IPS-18c (cell line): ENCODE results near the gene MSLN.
"Not testable (repeated sequence)": the region's sequence is repeated elsewhere in the genome, so short reads cannot be mapped to it uniquely, and the experiment has no call there.

Source experiments
- H3K4me3 ChIP-seq: 2 replicates; pipeline ENCODE4 v1.7.0; 2013; ENCODE audit warnings: low read depth, mild to moderate bottlenecking, low read length, moderate library complexity; ENCODE audit not compliant: insufficient read depth
- H3K9me3 ChIP-seq: one replicate; pipeline ENCODE4 v1.6.1; 2013; ENCODE audit warnings: mild to moderate bottlenecking, low read length, moderate library complexity; ENCODE audit not compliant: control insufficient read depth, insufficient read depth

MSLN gene

GRCh38 chr16:764184-764750 lies 3.7 kb downstream of the MSLN start:
- H3K9me3 ChIP-seq, result no peaks in the 10 kb centered on the region
- H3K4me3 ChIP-seq, result no peak overlapping the region

DNA sequence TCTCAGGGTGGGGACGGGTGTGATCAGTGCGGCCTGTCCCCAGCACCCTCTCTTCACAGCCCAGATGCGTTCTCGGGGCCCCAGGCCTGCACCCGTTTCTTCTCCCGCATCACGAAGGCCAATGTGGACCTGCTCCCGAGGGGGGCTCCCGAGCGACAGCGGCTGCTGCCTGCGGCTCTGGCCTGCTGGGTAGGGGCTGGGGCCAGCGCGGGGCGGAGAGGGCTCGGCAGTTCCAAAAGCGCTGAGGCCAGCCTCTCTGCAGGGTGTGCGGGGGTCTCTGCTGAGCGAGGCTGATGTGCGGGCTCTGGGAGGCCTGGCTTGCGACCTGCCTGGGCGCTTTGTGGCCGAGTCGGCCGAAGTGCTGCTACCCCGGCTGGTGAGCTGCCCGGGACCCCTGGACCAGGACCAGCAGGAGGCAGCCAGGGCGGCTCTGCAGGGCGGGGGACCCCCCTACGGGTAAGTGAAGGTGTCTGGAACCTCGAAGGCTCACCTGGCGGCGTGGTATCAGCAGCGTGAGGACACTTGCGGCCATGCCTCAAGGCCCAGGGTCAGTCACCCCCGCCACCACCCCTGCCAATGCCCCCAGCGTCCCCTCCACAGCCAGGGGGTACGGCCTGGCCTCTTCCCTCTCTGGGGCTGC lies 4.4 kb downstream of the MSLN start:
- H3K4me3 ChIP-seq, result no peak overlapping the region

GRCh38 chr16:765488-765865 lies 4.9 kb downstream of the MSLN start:
- no peaks in the 10 kb centered on the region for H3K9me3 ChIP-seq
- H3K4me3 ChIP-seq, result no peak overlapping the region

More for the DNA sequence above, 4.4 kb downstream of the MSLN start:
- H3K9me3 ChIP-seq, result no peaks in the 10 kb centered on the region

DNA sequence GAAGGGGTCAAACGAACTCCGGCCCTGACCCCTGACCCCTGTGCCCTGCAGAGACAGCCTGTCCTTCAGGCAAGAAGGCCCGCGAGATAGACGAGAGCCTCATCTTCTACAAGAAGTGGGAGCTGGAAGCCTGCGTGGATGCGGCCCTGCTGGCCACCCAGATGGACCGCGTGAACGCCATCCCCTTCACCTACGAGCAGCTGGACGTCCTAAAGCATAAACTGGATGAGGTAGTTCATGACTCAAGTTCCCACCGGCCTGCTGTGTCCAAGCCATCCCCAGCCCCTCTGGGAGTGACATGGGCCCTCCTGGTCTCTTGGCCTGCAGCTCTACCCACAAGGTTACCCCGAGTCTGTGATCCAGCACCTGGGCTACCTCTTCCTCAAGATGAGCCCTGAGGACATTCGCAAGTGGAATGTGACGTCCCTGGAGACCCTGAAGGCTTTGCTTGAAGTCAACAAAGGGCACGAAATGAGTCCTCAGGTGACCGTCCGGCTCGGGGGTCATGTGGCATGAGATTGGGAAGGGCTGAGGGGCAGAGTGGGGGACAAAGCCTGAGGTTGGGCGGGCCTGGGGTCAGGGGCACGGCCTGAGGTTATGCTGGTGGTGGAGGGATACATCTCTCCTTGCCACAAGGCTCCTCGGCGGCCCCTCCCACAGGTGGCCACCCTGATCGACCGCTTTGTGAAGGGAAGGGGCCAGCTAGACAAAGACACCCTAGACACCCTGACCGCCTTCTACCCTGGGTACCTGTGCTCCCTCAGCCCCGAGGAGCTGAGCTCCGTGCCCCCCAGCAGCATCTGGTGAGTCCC lies 5.7 kb downstream of the MSLN start:
- H3K4me3 ChIP-seq, result no peak overlapping the region

DNA sequence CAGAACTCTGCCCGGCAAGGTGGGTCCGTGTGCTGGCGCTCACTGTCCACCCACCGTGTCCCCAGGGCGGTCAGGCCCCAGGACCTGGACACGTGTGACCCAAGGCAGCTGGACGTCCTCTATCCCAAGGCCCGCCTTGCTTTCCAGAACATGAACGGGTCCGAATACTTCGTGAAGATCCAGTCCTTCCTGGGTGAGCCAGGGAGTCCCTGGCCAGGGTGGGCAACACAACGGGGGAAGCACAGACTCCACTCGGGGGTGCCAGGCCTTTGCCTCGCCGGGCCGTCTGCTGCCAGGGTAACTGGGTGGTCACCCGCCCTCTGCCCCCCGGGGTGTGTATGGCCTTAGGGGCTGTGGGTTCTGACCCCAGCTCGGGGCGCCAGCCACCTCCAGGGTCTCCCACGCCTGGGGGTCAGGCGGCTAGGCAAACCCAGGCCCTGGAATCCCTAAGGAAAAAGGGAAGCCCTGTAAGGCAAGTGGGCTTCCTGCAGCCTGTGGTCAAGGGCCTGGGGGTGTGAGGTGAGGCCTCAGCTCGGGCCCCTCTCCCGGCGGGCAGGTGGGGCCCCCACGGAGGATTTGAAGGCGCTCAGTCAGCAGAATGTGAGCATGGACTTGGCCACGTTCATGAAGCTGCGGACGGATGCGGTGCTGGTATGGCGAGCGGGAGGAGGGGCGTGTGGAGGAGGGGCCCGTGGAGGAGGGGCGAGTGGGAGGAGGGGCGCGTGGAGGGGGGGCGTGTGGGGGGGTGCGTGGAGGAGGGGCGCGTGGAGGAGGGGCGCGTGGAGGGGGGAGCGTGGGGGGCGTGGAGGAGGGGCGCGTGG lies 6.5 kb downstream of the MSLN start:
- Histone ChIP-seq H3K9me3 (no peaks in the 10 kb centered on the region), H3K4me3 (no peak overlapping the region)

More for the DNA sequence above, 5.7 kb downstream of the MSLN start:
- no peaks in the 10 kb centered on the region for H3K9me3 ChIP-seq

GRCh38 chr16:767743-768235 lies 7.3 kb downstream of the MSLN start:
- Histone ChIP-seq H3K9me3 (no peaks in the 10 kb centered on the region), H3K4me3 (no peak overlapping the region)

DNA sequence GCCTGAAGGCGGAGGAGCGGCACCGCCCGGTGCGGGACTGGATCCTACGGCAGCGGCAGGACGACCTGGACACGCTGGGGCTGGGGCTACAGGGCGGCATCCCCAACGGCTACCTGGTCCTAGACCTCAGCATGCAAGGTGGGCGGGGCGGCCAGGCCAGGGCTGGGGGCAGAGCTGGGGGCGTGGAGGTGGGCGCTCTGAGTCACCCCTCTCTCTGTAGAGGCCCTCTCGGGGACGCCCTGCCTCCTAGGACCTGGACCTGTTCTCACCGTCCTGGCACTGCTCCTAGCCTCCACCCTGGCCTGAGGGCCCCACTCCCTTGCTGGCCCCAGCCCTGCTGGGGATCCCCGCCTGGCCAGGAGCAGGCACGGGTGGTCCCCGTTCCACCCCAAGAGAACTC lies 7.9 kb downstream of the MSLN start:
- Histone ChIP-seq H3K4me3 (no peak overlapping the region), H3K9me3 (no peaks in the 10 kb centered on the region)

GRCh38 chr16:769184-769784 lies 8.8 kb downstream of the MSLN start:
- Histone ChIP-seq H3K9me3 (no peaks in the 10 kb centered on the region), H3K4me3 (no peak overlapping the region)

DNA sequence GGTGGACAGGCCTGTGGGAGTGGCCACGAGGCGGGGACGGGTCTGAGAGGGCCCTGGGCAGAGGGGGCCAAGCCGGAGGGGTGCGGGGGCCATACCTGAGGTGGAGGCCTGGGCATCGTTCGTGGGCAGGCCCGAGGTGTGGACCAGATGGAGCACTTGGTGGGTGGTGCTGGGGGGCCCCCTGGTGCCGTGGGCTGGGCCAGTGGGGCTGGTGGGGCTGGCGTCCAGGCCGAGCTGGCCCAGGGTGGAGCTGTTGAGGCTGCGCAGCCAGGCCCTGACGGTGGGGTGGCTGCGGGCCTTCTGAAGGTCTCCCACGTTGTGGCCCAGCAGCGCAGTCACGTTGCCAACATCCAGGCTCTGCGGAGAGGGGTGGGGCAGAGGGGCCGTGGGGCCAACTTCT lies 9.4 kb downstream of the MSLN start:
- H3K4me3 ChIP-seq, result no peak overlapping the region
- H3K9me3 ChIP-seq, result no peaks in the 10 kb centered on the region

GRCh38 chr16:770411-770810 lies 9.9 kb downstream of the MSLN start:
- Histone ChIP-seq H3K4me3 (no peak overlapping the region), H3K9me3 (no peaks in the 10 kb centered on the region)

DNA sequence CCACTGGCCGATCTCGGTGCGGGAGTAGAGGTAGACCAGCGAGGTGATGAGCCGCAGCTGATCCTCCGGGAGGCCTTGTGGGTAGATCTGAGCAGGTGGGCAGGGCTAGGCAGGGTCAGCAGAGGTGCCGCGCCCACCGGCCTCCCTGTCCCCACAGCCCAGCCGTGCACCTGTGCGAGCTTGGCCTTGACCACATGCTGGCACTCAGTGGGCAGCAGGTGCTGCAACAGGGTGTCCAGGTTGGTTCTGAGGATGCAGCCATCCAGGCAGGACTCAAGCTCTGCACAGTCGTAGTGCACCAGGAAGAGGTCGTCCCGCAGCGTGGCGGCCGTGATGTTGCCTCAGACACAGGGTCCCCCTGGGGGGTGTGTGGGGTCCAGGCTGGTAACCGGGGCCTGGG lies 12.4 kb downstream of the MSLN start:
- H3K4me3 ChIP-seq, result no peak overlapping the region
- H3K9me3 ChIP-seq, result no peaks in the 10 kb centered on the region

GRCh38 chr16:774086-775001 lies 13.8 kb downstream of the MSLN start:
- H3K4me3 ChIP-seq, result no peak overlapping the region
- no peaks in the 10 kb centered on the region for H3K9me3 ChIP-seq

DNA sequence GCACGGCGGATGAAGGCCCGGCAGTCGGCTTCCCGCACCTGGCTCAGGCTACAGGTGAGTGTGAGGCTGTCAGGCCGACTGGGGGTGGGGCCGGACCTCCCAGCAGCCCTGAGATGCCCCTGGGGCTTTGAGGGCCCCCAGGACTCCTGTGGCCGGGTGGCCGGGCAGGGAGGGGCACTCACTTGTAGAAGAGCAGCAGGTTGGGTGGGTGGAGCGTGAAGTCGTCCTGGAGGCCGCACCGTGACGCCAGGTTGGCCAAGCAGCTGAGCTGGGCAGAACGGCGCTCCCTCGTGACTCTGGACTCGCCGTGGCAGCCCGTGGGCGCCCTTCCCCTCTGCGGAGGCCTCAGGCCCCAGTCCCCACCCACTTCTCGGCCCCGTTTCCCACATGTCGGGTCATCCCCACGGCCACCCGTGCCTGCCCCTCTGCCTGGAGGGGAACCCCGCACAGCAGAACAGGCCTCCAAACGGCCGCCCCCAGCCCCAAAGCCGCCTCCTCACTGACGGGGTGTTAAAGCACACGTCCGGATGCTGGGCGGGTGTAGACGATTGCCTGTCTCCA lies 14.8 kb downstream of the MSLN start:
- Histone ChIP-seq H3K4me3 (no peak overlapping the region), H3K9me3 (no peaks in the 10 kb centered on the region)

- H3K4me3 ChIP-seq, H3K9me3 ChIP-seq: not testable (repeated sequence)
These were observed 15.8 kb downstream of the MSLN start for GRCh38 chr16:776298-776697.

GRCh38 chr16:776824-777223 lies 16.3 kb downstream of the MSLN start:
- no peak overlapping the region for H3K4me3 ChIP-seq
- no peaks in the 10 kb centered on the region for H3K9me3 ChIP-seq

DNA sequence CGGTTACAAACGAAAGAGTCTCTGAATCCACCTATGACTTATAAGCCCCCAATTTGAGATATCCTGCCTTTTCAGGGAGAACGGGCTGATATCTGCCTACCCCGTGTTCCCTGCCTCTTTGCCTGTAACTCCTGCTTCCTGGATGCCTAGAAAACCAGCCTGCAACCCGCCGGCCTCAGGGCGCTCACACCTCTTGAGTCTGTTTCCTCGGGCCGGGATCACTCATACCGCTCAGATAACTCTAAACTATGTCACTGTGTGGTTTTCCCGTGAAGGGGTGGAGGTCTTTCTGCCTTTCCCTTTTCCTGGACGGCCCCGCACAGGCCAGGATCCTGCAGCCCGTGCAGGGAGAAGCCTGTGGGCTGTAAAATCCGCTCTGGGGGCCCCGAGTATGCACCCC lies 17.3 kb downstream of the MSLN start:
- Histone ChIP-seq H3K9me3 (no peaks in the 10 kb centered on the region), H3K4me3 (no peak overlapping the region)
